Stimulated activated memory B cell treated with anti-CD40 and anti-IgM and Interleukin-4, amounts not matched to agents 10 μg/mL and 1 μg/mL and 100 μg/mL, for 72 hours (primary cell): ENCODE data around the gene PGBD5.

Experiments used
- ATAC-seq: fragments of 150-1000 bp; cut with Tn5 transposase; 2 replicates; pipeline ENCODE4 v1.10.0; 2021
- H3K27ac Mint-ChIP-seq: one replicate; pipeline ENCODE4 v1.8.0; 2022; ENCODE audit warnings: mild to moderate bottlenecking, mixed read lengths
- H3K27me3 Mint-ChIP-seq: one replicate; pipeline ENCODE4 v1.8.0; 2022; ENCODE audit warnings: mixed read lengths
- H3K36me3 Mint-ChIP-seq: one replicate; pipeline ENCODE4 v1.8.0; 2022; ENCODE audit warnings: mixed read lengths
- H3K4me1 Mint-ChIP-seq: one replicate; pipeline ENCODE4 v1.8.0; 2022; ENCODE audit warnings: mixed read lengths
- H3K4me3 Mint-ChIP-seq: one replicate; pipeline ENCODE4 v1.8.0; 2022; ENCODE audit warnings: mild to moderate bottlenecking, moderate library complexity, mixed read lengths
- H3K9me3 Mint-ChIP-seq: one replicate; pipeline ENCODE4 v1.8.0; 2022; ENCODE audit warnings: mixed read lengths

Gene PGBD5

GRCh38 chr1:230323686-230324085 lies 102.4 kb downstream of the PGBD5 start:
- no peaks in the 10 kb centered on the region for H3K9me3 Mint-ChIP-seq
- H3K27ac Mint-ChIP-seq: no peak overlapping the region
- peaks cover 12% of the 10 kb centered on the region for H3K4me1 Mint-ChIP-seq
- H3K27me3 Mint-ChIP-seq: peaks cover 12% of the 10 kb centered on the region
- no peak overlapping the region for H3K4me3 Mint-ChIP-seq
- no peak for ATAC-seq
- no peaks in the 10 kb centered on the region for H3K36me3 Mint-ChIP-seq

DNA sequence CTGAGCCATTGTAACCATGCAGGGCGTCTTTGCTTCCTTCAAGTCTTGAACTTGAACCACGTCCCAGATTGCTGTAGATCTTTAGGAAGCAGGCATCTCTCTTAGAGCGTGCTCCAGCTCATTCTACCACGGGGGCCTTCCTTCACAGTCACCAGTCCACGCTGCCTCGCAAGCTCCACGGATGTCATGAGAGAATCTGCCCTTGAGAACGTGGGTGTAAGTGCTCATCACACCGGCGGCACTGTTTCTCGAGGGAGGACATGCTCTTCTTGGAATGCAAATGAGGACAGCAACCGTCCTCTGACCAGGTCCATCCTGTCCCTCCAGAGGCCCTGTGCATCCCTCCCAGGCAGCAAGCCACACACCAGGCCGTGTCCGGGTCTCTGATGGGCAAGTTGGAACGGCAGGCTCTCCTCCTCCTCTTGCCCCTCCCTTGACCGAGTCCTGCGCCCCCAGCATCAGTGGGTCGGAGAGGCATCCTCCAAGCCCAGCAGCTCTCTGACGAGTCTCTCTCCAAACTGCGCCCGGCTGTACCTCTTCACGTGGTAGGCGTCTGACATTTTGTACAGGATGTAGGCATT lies 103.1 kb downstream of the PGBD5 start:
- Mint-ChIP-seq H3K4me1 (peaks cover 6% of the 10 kb centered on the region), H3K27ac (no peak overlapping the region), H3K36me3 (no peaks in the 10 kb centered on the region), H3K9me3 (no peaks in the 10 kb centered on the region), H3K27me3 (peaks cover 6% of the 10 kb centered on the region), H3K4me3 (no peak overlapping the region)
- ATAC-seq: no peak

DNA sequence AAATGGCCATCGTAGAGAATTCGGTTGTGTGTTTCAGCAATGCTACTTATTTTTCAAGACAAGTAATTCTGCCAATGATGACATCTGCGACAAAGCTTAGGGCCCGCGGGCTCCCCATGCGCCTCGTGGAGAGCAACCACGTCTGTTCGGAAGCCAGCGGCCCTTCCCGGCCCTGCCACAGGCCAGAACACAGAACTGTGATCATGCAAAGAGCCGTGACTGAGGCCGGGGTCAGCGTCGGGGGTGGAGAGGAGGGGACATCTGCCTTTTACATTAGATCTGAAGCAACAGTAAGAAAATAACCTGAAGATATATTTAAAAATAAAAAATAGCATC lies 103.7 kb downstream of the PGBD5 start:
- no peak overlapping the region for H3K4me3 Mint-ChIP-seq
- H3K27ac Mint-ChIP-seq: no peak overlapping the region
- ATAC-seq: no peak
- no peaks in the 10 kb centered on the region for H3K4me1 Mint-ChIP-seq
- no peaks in the 10 kb centered on the region for H3K36me3 Mint-ChIP-seq
- no peaks in the 10 kb centered on the region for H3K9me3 Mint-ChIP-seq
- H3K27me3 Mint-ChIP-seq: no peaks in the 10 kb centered on the region

DNA sequence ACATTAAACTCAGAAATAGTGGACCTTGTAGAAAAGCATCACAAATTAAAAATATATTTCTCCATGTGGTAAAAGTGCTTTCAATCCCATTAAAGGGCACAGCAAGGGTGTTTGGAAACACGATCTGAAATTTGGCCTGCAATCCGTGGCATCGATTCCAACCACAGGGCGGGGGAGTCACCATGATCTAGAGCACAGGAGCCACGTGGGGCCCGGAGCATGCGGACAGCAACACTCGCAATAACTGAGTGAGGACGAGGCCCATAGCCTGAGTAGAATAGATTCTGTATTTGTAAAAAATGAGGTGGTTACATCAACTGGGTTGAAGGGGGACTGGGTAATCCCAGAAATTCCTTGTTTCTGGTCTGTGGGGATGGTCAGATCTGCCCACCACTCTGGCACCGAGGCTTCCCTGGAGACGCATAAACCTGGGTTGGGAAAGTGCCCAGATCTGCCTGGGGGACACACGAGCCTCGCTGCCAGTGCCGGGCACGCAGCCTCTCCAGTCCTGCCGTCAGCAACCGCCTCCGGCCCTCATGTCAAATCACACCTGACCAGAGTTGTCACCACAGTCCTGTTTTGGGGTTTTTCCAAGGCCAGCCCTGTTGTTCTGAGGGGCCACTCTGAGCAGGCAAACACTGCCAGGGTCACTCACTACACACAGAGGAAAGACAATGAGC lies 104.3 kb downstream of the PGBD5 start:
- Mint-ChIP-seq H3K9me3 (no peaks in the 10 kb centered on the region), H3K4me3 (no peak overlapping the region), H3K27me3 (no peaks in the 10 kb centered on the region), H3K36me3 (no peaks in the 10 kb centered on the region), H3K4me1 (no peaks in the 10 kb centered on the region), H3K27ac (no peak overlapping the region)
- ATAC-seq: no peak

DNA sequence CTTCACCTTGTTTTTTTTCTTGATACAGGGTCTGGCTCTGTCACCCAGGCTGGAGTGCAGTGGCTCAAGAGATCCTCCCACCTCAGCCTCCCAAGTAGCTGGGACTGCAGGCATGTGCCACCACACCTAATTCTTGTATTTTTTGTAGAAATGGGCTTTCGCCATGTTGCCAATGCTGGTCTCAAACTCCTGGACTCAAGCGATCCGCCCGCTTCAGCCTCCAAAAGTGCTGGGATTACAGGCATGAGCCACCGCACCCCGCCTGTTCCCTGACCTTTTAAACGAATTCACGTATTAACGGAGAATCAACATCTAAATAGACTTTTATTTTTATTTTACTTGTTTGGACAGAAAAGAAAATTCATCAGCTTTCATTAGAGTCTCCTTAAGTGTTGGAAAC lies 104.8 kb downstream of the PGBD5 start:
- Mint-ChIP-seq H3K27ac (no peak overlapping the region), H3K4me1 (no peaks in the 10 kb centered on the region), H3K9me3 (no peaks in the 10 kb centered on the region), H3K36me3 (no peaks in the 10 kb centered on the region), H3K27me3 (no peaks in the 10 kb centered on the region), H3K4me3 (no peak overlapping the region)
- no peak for ATAC-seq

- H3K9me3 Mint-ChIP-seq: no peaks in the 10 kb centered on the region
- no peaks in the 10 kb centered on the region for H3K27me3 Mint-ChIP-seq
- H3K4me1 Mint-ChIP-seq: no peaks in the 10 kb centered on the region
- H3K36me3 Mint-ChIP-seq: no peaks in the 10 kb centered on the region
- no peak for ATAC-seq
- H3K27ac Mint-ChIP-seq: no peak overlapping the region
- H3K4me3 Mint-ChIP-seq: no peak overlapping the region
Measured at GRCh38 chr1:230320804-230321203, 105.3 kb downstream of the PGBD5 start.

- H3K27ac Mint-ChIP-seq: no peak overlapping the region
- no peaks in the 10 kb centered on the region for H3K27me3 Mint-ChIP-seq
- no peaks in the 10 kb centered on the region for H3K4me1 Mint-ChIP-seq
- no peaks in the 10 kb centered on the region for H3K9me3 Mint-ChIP-seq
- no peaks in the 10 kb centered on the region for H3K36me3 Mint-ChIP-seq
- no peak overlapping the region for H3K4me3 Mint-ChIP-seq
- ATAC-seq: no peak
Measured at GRCh38 chr1:230319014-230319747, 107.0 kb downstream of the PGBD5 start.

GRCh38 chr1:230317823-230318819 lies 108.0 kb downstream of the PGBD5 start:
- no peak for ATAC-seq

GRCh38 chr1:230316864-230317745 lies 109.0 kb downstream of the PGBD5 start:
- Mint-ChIP-seq H3K27ac (no peak overlapping the region), H3K27me3 (peaks cover 3% of the 10 kb centered on the region), H3K36me3 (no peaks in the 10 kb centered on the region), H3K4me3 (no peak overlapping the region), H3K4me1 (no peaks in the 10 kb centered on the region), H3K9me3 (no peaks in the 10 kb centered on the region)
- no peak for ATAC-seq

More at GRCh38 chr1:230317823-230318819, 108.0 kb downstream of the PGBD5 start:
- no peak overlapping the region for H3K27ac Mint-ChIP-seq
- H3K4me1 Mint-ChIP-seq: no peaks in the 10 kb centered on the region
- H3K27me3 Mint-ChIP-seq: no peaks in the 10 kb centered on the region
- H3K36me3 Mint-ChIP-seq: no peaks in the 10 kb centered on the region
- H3K4me3 Mint-ChIP-seq: no peak overlapping the region
- H3K9me3 Mint-ChIP-seq: no peaks in the 10 kb centered on the region

GRCh38 chr1:230315099-230315498 lies 111.0 kb downstream of the PGBD5 start:
- no peaks in the 10 kb centered on the region for H3K9me3 Mint-ChIP-seq
- H3K36me3 Mint-ChIP-seq: no peaks in the 10 kb centered on the region
- ATAC-seq: no peak
- no peak overlapping the region for H3K27ac Mint-ChIP-seq
- no peak overlapping the region for H3K4me3 Mint-ChIP-seq
- H3K27me3 Mint-ChIP-seq: peaks cover 9% of the 10 kb centered on the region
- H3K4me1 Mint-ChIP-seq: peaks cover 6% of the 10 kb centered on the region

- Mint-ChIP-seq H3K4me3 (no peak overlapping the region), H3K36me3 (no peaks in the 10 kb centered on the region), H3K9me3 (no peaks in the 10 kb centered on the region), H3K27me3 (peaks cover 9% of the 10 kb centered on the region), H3K4me1 (peaks cover 6% of the 10 kb centered on the region), H3K27ac (no peak overlapping the region)
- no peak for ATAC-seq
Measured at GRCh38 chr1:230314142-230314470, 112.0 kb downstream of the PGBD5 start.

DNA sequence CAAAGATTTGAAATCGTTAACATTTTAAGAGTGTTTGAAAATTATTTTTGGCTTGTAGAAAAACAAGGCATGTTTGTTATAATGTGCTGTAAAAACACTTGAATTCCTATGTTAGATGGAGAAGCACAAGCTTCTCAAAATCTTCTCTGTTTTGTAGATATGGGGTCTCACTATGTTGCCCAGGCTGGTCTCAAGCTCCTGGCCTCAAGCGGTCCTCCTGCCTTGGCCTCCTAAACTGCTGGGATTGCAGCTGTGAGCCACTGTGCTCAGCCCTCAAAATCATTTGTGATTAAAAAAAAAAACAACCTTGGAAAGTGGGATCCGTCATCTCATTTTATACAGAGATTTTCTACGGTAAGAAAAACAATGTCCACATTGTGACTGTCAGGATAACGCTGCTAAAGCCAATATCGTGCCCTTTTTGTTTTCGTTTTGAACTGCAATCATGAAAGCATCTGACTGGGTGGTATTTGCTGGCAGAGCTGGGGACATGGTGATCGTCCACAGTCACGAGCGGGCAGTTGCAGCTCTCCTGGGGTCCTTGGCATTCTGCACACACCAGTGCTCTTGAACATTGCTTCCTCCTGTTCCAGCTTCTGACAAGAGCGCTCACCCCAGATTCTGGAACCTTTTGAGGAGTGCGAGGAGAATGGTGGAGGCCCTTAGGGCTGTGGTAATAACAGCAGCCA lies 112.5 kb downstream of the PGBD5 start:
- H3K27ac Mint-ChIP-seq: no peak overlapping the region
- H3K27me3 Mint-ChIP-seq: peaks cover 9% of the 10 kb centered on the region
- H3K4me3 Mint-ChIP-seq: no peak overlapping the region
- no peaks in the 10 kb centered on the region for H3K36me3 Mint-ChIP-seq
- no peak for ATAC-seq
- peaks cover 6% of the 10 kb centered on the region for H3K4me1 Mint-ChIP-seq
- no peaks in the 10 kb centered on the region for H3K9me3 Mint-ChIP-seq

DNA sequence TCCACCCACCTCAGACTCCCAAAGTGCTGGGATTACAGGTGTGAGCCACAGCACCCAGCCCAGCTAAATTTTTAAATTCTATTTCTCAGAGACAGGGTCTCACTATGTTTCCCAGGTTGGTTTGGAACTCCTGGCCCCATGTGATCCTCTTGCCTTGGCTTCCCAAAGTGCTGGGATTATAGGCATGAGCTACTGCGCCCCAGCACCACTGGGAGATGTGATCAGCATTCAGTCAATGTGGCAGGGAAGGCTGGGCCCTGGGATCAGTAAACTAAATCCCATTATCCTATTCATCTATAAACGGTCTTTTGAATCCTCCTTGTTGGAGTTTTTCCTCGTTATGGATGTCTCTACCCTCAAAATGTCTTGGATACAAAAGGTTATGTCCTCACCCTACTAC lies 113.5 kb downstream of the PGBD5 start:
- H3K4me1 Mint-ChIP-seq: peaks cover 6% of the 10 kb centered on the region
- ATAC-seq: no peak
- no peaks in the 10 kb centered on the region for H3K9me3 Mint-ChIP-seq
- no peaks in the 10 kb centered on the region for H3K36me3 Mint-ChIP-seq
- no peak overlapping the region for H3K4me3 Mint-ChIP-seq
- H3K27me3 Mint-ChIP-seq: peaks cover 9% of the 10 kb centered on the region
- H3K27ac Mint-ChIP-seq: no peak overlapping the region
